ENCODE data around the gene TMC1. TPM values are rescaled to one million over a fixed set of nuclear protein-coding genes. Genes with fewer than 3 reads are reported as not detected.
A peak's percentile ranks its signal among the peaks of the same experiment; 100 is the strongest.

TMC1 gene
- total and polyA plus RNA-seq, 9 donors: 0.39 to 1.4 (median 0.65) TPM

DNA sequence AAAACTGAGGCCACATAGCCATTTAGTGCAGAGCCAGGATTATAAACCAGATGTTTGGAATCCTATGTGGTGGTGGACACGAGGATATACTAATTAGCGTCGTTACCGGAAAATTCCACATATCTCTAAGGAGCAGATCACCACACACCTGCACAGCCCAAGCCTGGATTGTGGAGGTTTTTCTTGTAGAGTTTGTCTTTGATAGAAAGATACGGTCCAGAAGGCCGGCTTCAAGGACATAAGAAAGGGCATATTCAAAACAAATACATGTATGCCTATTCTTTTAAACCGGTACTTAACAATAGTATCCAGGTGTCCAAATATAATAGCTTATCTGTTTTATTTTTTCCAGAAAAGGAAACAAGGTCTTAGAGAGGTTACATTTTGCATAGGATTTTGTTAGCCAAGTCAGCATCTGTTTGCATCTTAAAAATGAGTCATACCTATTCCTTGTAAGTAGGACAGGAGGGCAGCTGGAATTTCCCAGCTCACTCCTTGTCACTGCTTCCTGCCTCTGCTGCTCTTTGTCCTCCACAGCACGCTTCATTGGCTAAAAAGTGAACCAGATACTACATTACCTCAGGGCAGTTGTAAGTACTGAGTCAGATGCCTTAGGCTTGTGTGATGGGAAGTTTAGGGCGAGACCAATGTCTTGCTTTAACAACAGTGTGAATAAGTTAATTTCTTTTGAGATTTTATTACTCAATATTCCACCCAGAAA lies 3.6 kb downstream of the TMC1 start:
- H3K4me1 ChIP-seq (ENCODE audit: control insufficient read depth, insufficient read depth, low read length): peaks cover 13% of the 10 kb centered on the region
- peak overlapping the region; percentile 82 for H3K27ac ChIP-seq (ENCODE audit: low read length)
- DNase-seq: peak; percentile 70
- H3K36me3 ChIP-seq (ENCODE audit: control insufficient read depth, insufficient read depth, low read length): no peaks in the 10 kb centered on the region
- H3K27me3 ChIP-seq (ENCODE audit: control insufficient read depth, insufficient read depth, low read length): no peaks in the 10 kb centered on the region
- no peaks in the 10 kb centered on the region for H3K9me3 ChIP-seq (replicated peaks; ENCODE audit: control insufficient read depth, low read depth, low read length)
- H3K4me3 ChIP-seq (ENCODE audit: low read length): no peak overlapping the region
- no CpG with 5 or more reads among the region's 9 CpGs for WGBS (ENCODE audit: insufficient coverage)

DNA sequence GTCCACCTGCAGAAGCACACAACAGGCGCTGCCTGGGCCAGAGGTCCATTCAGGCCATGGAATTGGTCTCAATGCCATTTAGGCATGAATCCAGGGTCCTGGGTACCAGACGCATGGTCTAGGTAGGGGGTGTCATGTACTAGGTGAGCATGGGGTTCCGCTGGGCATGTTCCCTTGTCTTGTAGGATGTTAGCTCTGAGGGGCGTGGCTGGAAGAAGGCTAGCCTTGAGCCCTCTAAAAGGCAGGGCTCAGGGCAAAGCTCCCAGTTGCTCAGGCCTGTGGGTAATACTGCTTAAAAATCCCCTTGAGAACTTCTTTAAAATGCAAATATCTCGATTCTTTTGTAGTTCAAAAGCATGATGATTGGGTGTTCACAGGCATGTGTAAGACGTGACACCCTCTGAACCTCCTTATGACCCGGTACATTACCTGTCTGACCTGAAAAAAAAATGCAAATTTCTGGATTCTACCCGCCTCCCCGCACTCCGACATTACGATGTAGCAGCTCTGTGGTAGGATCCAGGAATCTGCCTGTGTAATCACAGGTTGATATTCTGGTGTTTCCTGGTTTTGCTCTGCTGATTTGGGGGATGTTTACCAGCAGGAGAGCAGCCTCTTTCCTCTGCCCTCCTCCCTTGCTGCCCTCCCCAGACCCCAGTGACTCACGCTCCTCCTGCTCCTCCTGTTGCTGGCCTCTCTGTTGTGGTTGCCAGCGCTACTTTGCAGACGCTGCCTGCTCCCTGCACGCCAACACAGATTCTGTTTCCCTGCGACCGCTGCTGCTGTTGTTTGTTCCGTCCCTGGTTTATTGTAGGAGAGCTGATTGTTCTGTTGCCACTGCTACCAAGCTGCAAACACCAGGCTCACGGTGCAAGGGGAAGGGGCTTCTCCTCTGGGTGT lies 5.7 kb downstream of the TMC1 start:
- peak overlapping the region; percentile 21 for H3K4me3 ChIP-seq (ENCODE audit: low read length)
- DNase-seq: peak; percentile 91
- WGBS (ENCODE audit: insufficient coverage): 50% methylated on average over 7 of the region's 19 CpGs

DNA sequence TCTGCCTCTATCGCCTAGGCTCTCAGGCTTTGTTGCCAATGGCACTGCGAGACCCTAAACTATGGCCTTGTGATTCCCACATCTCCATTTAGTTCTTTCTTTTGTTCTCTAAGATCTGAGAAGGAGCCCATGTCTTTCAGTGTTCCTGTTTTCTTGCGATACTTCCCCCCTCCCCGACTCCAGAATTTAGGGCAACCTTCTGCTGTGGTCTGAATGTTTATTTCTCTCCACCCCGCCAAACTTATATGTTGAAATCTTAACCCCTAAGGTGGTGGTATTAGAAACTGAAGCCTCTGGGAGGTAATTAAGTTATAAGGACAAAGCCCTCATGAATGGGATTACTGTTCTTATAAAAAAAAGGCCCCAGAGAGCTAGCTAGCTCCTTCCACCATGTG lies 6.4 kb downstream of the TMC1 start:
- Histone ChIP-seq H3K36me3 (ENCODE audit: control insufficient read depth, insufficient read depth, low read length) (no peaks in the 10 kb centered on the region), H3K4me1 (ENCODE audit: control insufficient read depth, insufficient read depth, low read length) (peaks cover 13% of the 10 kb centered on the region), H3K4me3 (ENCODE audit: low read length) (no peak overlapping the region), H3K9me3 (replicated peaks; ENCODE audit: control insufficient read depth, low read depth, low read length) (peaks cover 5% of the 10 kb centered on the region), H3K27ac (ENCODE audit: low read length) (peak overlapping the region; percentile 88), H3K27me3 (ENCODE audit: control insufficient read depth, insufficient read depth, low read length) (no peaks in the 10 kb centered on the region)
- no peak for DNase-seq
- 0% methylated on average over 2 of the region's 5 CpGs for WGBS (ENCODE audit: insufficient coverage)

More for the DNA sequence above, 5.7 kb downstream of the TMC1 start:
- Histone ChIP-seq H3K27ac (ENCODE audit: low read length) (peak overlapping the region; percentile 88), H3K4me1 (ENCODE audit: control insufficient read depth, insufficient read depth, low read length) (peaks cover 13% of the 10 kb centered on the region), H3K9me3 (replicated peaks; ENCODE audit: control insufficient read depth, low read depth, low read length) (peaks cover 5% of the 10 kb centered on the region), H3K36me3 (ENCODE audit: control insufficient read depth, insufficient read depth, low read length) (no peaks in the 10 kb centered on the region), H3K27me3 (ENCODE audit: control insufficient read depth, insufficient read depth, low read length) (no peaks in the 10 kb centered on the region)

DNA sequence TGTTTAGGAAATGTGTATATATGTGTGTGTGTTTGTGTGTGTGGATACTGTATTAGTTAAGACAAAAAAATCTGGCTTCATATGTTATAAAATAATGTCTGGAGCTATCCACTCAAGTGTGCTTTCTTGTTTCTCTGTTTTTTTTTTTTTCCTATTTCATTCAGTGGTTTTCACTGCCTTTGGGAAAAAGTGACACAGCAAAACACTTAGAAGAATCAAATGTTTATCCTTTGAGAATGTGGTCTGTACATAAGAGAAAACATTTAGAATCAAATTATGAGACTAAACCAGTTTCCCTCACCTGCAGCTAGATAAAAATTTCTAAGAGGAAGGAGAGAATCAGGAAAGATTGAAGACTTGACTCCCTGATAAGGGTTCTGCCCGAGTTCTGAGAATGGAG lies 8.1 kb downstream of the TMC1 start:
- Histone ChIP-seq H3K36me3 (ENCODE audit: control insufficient read depth, insufficient read depth, low read length) (no peaks in the 10 kb centered on the region), H3K27me3 (ENCODE audit: control insufficient read depth, insufficient read depth, low read length) (no peaks in the 10 kb centered on the region), H3K9me3 (replicated peaks; ENCODE audit: control insufficient read depth, low read depth, low read length) (peaks cover 5% of the 10 kb centered on the region), H3K27ac (ENCODE audit: low read length) (no peak overlapping the region), H3K4me3 (ENCODE audit: low read length) (no peak overlapping the region), H3K4me1 (ENCODE audit: control insufficient read depth, insufficient read depth, low read length) (peaks cover 13% of the 10 kb centered on the region)
- DNase-seq: no peak
- WGBS (ENCODE audit: insufficient coverage): no CpG with 5 or more reads among the region's 1 CpG

DNA sequence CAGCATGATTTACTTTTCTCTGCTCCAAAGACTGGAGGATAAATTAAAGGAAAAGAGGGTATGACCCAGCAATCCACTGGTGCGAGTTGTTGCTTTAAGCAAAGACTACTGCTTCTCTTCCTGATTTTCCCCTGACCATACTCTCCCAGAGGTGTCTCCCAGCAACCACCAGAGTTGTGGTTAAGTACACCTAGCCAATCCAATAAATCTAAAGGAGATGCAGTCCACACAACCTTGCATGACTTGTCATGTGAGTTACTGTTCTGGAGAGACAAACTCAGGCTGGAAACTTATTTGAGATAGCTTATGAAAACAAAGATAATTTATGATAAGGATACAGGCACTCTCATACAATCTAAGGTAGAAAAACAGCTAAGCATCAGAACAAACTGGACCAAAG lies 11.9 kb downstream of the TMC1 start:
- Histone ChIP-seq H3K9me3 (replicated peaks; ENCODE audit: control insufficient read depth, low read depth, low read length) (peaks cover 9% of the 10 kb centered on the region), H3K27ac (ENCODE audit: low read length) (no peak overlapping the region), H3K4me1 (ENCODE audit: control insufficient read depth, insufficient read depth, low read length) (no peaks in the 10 kb centered on the region), H3K4me3 (ENCODE audit: low read length) (no peak overlapping the region), H3K27me3 (ENCODE audit: control insufficient read depth, insufficient read depth, low read length) (no peaks in the 10 kb centered on the region), H3K36me3 (ENCODE audit: control insufficient read depth, insufficient read depth, low read length) (no peaks in the 10 kb centered on the region)
- whole genome bisulfite sequencing (ENCODE audit: insufficient coverage): no CpG with 5 or more reads among the region's 1 CpG
- no peak for DNase-seq

DNA sequence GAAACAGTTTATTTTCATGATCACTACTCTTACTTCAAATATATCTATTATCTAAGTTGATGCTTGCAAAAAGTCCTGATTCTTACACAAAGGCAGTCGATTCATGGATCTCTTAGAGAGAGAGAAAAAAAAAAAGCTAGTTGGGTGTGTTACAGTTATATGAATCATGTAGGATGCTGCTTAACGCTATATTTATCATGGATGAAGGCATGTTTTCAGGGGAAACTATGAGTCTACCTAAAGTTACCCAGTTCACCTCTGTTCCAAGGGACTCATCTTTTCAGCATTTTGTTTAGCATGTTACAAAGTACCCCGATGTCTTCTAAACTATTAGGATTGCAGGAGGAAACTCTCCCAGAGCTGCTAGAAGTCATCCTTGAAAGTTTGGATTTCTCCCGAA lies 13.5 kb downstream of the TMC1 start:
- no peaks in the 10 kb centered on the region for H3K36me3 ChIP-seq (ENCODE audit: control insufficient read depth, insufficient read depth, low read length)
- no peak overlapping the region for H3K27ac ChIP-seq (ENCODE audit: low read length)
- DNase-seq: no peak
- no peak overlapping the region for H3K4me3 ChIP-seq (ENCODE audit: low read length)
- peaks cover 9% of the 10 kb centered on the region for H3K9me3 ChIP-seq (replicated peaks; ENCODE audit: control insufficient read depth, low read depth, low read length)
- no peaks in the 10 kb centered on the region for H3K4me1 ChIP-seq (ENCODE audit: control insufficient read depth, insufficient read depth, low read length)
- H3K27me3 ChIP-seq (ENCODE audit: control insufficient read depth, insufficient read depth, low read length): no peaks in the 10 kb centered on the region
- WGBS (ENCODE audit: insufficient coverage): no CpG with 5 or more reads among the region's 4 CpGs

DNA sequence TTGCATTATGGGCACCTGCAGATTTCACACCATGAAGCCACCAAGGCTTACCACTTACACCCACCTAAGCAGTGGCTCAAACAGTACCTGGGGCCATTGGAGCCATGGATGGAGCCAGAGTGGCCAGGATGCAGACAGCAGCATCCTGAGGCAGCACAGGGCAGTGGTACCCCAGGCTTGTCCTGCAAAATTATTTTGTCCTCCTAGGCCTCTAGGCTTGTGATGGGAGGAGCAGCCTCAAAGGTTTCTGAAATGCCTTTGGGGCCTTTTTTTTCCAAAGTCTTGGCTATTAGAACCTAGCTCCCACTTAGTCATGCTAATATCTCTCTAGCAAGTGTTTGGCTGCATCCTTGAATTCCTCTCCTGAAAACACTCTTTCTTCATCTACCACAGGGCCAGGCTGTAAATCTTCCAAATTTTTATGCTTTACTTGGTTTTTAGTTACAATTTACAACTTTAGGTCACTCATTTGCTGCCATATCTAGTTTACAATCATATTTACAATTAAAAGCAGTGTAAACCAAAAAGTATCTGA lies 15.7 kb downstream of the TMC1 start:
- no peaks in the 10 kb centered on the region for H3K27me3 ChIP-seq (ENCODE audit: control insufficient read depth, insufficient read depth, low read length)

DNA sequence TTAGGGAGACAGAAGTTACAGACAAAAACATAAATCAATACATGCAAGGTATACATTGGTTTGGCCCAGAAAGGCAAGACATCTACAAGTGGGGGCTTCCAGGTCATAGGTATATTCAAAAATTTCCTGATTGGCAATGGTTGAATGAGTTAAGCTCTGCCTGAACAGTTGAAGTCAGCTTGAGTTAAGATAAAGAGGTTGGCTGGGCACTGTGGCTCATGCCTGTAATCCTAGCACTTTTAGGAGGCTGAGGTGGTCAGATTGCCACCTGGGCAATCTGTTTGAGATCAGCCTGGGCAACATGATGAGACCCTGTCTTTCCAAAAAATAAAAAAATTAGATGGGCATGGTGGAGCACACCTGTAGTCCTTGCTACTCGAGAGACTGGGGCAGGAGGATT lies 16.3 kb downstream of the TMC1 start:
- Histone ChIP-seq H3K36me3 (ENCODE audit: control insufficient read depth, insufficient read depth, low read length) (no peaks in the 10 kb centered on the region), H3K4me1 (ENCODE audit: control insufficient read depth, insufficient read depth, low read length) (no peaks in the 10 kb centered on the region), H3K4me3 (ENCODE audit: low read length) (no peak overlapping the region), H3K27ac (ENCODE audit: low read length) (no peak overlapping the region), H3K9me3 (replicated peaks; ENCODE audit: control insufficient read depth, low read depth, low read length) (peaks cover 4% of the 10 kb centered on the region), H3K27me3 (ENCODE audit: control insufficient read depth, insufficient read depth, low read length) (no peaks in the 10 kb centered on the region)
- 82% methylated on average over 1 of the region's 1 CpG for WGBS (ENCODE audit: insufficient coverage)
- no peak for DNase-seq

More for the DNA sequence above, 15.7 kb downstream of the TMC1 start:
- Histone ChIP-seq H3K4me1 (ENCODE audit: control insufficient read depth, insufficient read depth, low read length) (no peaks in the 10 kb centered on the region), H3K36me3 (ENCODE audit: control insufficient read depth, insufficient read depth, low read length) (no peaks in the 10 kb centered on the region), H3K27ac (ENCODE audit: low read length) (no peak overlapping the region), H3K4me3 (ENCODE audit: low read length) (no peak overlapping the region), H3K9me3 (replicated peaks; ENCODE audit: control insufficient read depth, low read depth, low read length) (peaks cover 4% of the 10 kb centered on the region)
- no peak for DNase-seq

DNA sequence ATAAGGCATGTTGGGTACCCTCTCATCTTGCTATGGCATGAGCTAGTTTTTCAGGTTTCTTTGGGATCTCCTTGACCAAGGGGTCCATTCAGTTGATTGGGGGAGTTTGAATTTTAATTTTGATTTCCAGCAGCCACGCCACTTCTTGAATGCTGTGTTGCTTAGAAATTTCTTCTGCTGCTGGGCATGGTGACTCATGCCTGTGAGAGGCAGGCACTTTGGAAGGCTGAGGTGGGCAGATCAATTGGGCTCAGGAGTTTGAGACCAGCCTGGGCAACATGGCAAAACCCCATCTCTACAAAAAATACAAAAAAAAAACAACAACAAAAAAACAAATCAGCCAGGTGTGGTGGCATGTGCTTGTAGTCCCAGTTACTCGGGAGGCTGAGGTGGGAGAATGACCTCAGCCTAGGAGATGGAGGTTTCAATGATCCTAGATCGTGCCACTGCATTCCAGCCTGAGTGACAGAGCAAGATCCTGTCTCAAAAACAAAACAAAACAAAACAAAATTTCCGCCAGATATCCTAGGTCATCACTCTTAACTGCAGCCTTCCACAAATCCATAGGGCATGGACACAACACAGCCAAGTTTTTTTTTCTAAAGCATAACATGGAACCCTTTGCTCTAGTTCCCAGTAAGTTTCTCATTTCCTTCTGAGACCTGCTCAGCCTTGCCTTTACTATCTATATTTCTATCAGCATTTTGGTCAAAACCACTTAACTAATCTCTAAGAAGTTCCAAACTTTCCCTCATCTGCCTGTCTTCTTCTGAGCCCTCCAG lies 17.7 kb downstream of the TMC1 start:
- Histone ChIP-seq H3K4me1 (ENCODE audit: control insufficient read depth, insufficient read depth, low read length) (no peaks in the 10 kb centered on the region), H3K27me3 (ENCODE audit: control insufficient read depth, insufficient read depth, low read length) (no peaks in the 10 kb centered on the region), H3K9me3 (replicated peaks; ENCODE audit: control insufficient read depth, low read depth, low read length) (peaks cover 4% of the 10 kb centered on the region), H3K36me3 (ENCODE audit: control insufficient read depth, insufficient read depth, low read length) (no peaks in the 10 kb centered on the region), H3K27ac (ENCODE audit: low read length) (no peak overlapping the region), H3K4me3 (ENCODE audit: low read length) (no peak overlapping the region)
- DNase-seq: no peak
- 87% methylated on average over 3 of the region's 4 CpGs for WGBS (ENCODE audit: insufficient coverage)
